ENCODE data around the gene PER3. TPM values are rescaled to one million over a fixed set of nuclear protein-coding genes. Genes with fewer than 3 reads are reported as not detected.

Gene PER3
- total RNA-seq, 1 donor from 2014 or later = 20.4 TPM

Other genes starting within 250 kb of the PER3 start
- gene VAMP3, start 13.0 kb upstream of the PER3 start, total RNA-seq = 64.7 TPM
- gene UTS2, start 68.8 kb downstream of the PER3 start, total RNA-seq = not detected
- gene TNFRSF9, start 156.5 kb downstream of the PER3 start, total RNA-seq = not detected
- gene PARK7, start 177.4 kb downstream of the PER3 start, total RNA-seq = 335 TPM
- 10.2 TPM for gene ERRFI1, start 242.0 kb downstream of the PER3 start, total RNA-seq

Measured in left ventricle myocardium superior (tissue), 1 donor.